HG03520 (cell line): ENCODE measurements around the gene UNCX.

Source experiments
- ATAC-seq: cut with Tn5 transposase; IDR thresholded peaks from one replicate; pipeline ENCODE4 v1.9.1; 2021; ENCODE audit warnings: mild to moderate bottlenecking, moderate library complexity; ENCODE audit not compliant: unreplicated experiment

UNCX gene

GRCh38 chr7:1242606-1243289, 10.1 kb downstream of the UNCX start:
- no peak for ATAC-seq

- ATAC-seq: no peak
Observed at GRCh38 chr7:1243290-1243963, 10.8 kb downstream of the UNCX start.

- no peak for ATAC-seq
Observed at GRCh38 chr7:1243964-1244416, 11.3 kb downstream of the UNCX start.

- no peak for ATAC-seq
Observed at GRCh38 chr7:1244700-1245523, 12.2 kb downstream of the UNCX start.

GRCh38 chr7:1245524-1246050, 12.9 kb downstream of the UNCX start:
- no peak for ATAC-seq

GRCh38 chr7:1246160-1246870, 13.6 kb downstream of the UNCX start:
- ATAC-seq: no peak

GRCh38 chr7:1246871-1247526, 14.3 kb downstream of the UNCX start:
- no peak for ATAC-seq

GRCh38 chr7:1247527-1248041, 14.9 kb downstream of the UNCX start:
- ATAC-seq: no peak

- ATAC-seq: no peak
Observed at GRCh38 chr7:1248143-1248915, 15.7 kb downstream of the UNCX start.

GRCh38 chr7:1248916-1249581, 16.4 kb downstream of the UNCX start:
- ATAC-seq: no peak

- ATAC-seq: no peak
Observed at GRCh38 chr7:1249731-1250130, 17.1 kb downstream of the UNCX start.

GRCh38 chr7:1250901-1251300, 18.2 kb downstream of the UNCX start:
- ATAC-seq: no peak

- ATAC-seq: no peak
Observed at GRCh38 chr7:1251796-1252539, 19.3 kb downstream of the UNCX start.

- ATAC-seq: no peak
Observed at GRCh38 chr7:1252540-1253090, 19.9 kb downstream of the UNCX start.

GRCh38 chr7:1253681-1254181, 21.1 kb downstream of the UNCX start:
- no peak for ATAC-seq

GRCh38 chr7:1254281-1255079, 21.8 kb downstream of the UNCX start:
- no peak for ATAC-seq
